Measurements from ENCODE around the gene DHRS2.

Gene DHRS2

DNA sequence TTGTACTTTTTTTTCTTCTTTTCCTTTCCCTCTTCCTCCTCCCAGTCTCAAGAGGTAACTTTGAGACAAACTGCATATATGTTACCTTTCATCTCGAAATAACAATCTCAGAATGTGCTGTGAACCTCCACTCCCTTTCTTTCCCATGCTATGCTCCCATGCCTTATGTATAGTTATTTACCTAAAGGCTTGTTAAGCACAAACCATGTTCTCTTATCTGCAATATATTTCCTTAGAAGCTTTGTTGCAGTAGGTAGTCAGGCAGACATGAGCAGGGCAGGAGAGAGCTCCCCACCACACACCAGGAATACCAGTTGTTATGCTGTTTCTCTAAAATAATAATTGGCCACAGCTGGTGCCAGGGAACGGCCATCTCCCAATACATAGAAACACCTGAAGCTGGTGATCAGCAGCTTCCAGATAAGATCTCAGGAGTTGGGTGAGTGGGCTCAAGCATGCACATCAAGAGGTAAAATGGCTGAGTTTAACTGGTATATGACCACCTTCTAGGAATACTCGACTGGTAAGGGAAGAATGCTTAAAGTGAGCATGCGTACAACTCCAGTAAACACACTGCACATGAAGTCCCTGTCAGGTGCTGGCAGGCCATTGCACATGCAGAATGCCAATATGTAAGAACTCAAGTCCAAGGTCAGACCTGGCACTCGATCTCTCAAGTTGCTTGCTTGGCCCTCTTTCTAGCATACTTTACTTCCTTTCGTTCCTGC lies 14.8 kb upstream of the DHRS2 start:
- no peaks in the 10 kb centered on the region for H3K4me1 ChIP-seq (ENCODE audit: insufficient read depth, insufficient read length)
- no peak overlapping the region for H3K9ac ChIP-seq (ENCODE audit: insufficient read length, low read depth)
- peaks cover 35% of the 10 kb centered on the region for H3K9me3 ChIP-seq (ENCODE audit: insufficient read depth, low read length)
- TF ChIP-seq YY1 (IDR thresholded peaks at IDR 0.05; ENCODE audit: insufficient read depth, insufficient read length) (no peak), ZNF274 (IDR thresholded peaks at IDR 0.05; ENCODE audit: low read depth, low read length) (no peak), SUZ12 (IDR thresholded peaks at IDR 0.05; ENCODE audit: extremely low read depth, insufficient read depth, insufficient read length) (no peak)
- no peak overlapping the region for H3K4me3 ChIP-seq (ENCODE audit: insufficient read length, low read depth)
- no peaks in the 10 kb centered on the region for H3K36me3 ChIP-seq (ENCODE audit: insufficient read depth, insufficient read length, low read length)
- DNase-seq (ENCODE audit: low read depth, low spot score), result no peak
- H3K27me3 ChIP-seq (ENCODE audit: insufficient read depth, insufficient read length), result peaks cover 5% of the 10 kb centered on the region

GRCh38 chr14:23621932-23622730 lies 14.0 kb upstream of the DHRS2 start:
- Histone ChIP-seq H3K4me1 (ENCODE audit: insufficient read depth, insufficient read length) (no peaks in the 10 kb centered on the region), H3K9ac (ENCODE audit: insufficient read length, low read depth) (no peak overlapping the region), H3K9me3 (ENCODE audit: insufficient read depth, low read length) (peaks cover 41% of the 10 kb centered on the region), H3K27me3 (ENCODE audit: insufficient read depth, insufficient read length) (peaks cover 5% of the 10 kb centered on the region), H3K36me3 (ENCODE audit: insufficient read depth, insufficient read length, low read length) (no peaks in the 10 kb centered on the region), H3K4me3 (ENCODE audit: insufficient read length, low read depth) (no peak overlapping the region)
- TF ChIP-seq SUZ12 (IDR thresholded peaks at IDR 0.05; ENCODE audit: extremely low read depth, insufficient read depth, insufficient read length) (no peak), ZNF274 (IDR thresholded peaks at IDR 0.05; ENCODE audit: low read depth, low read length) (no peak), YY1 (IDR thresholded peaks at IDR 0.05; ENCODE audit: insufficient read depth, insufficient read length) (no peak)
- no peak for DNase-seq (ENCODE audit: low read depth, low spot score)

DNA sequence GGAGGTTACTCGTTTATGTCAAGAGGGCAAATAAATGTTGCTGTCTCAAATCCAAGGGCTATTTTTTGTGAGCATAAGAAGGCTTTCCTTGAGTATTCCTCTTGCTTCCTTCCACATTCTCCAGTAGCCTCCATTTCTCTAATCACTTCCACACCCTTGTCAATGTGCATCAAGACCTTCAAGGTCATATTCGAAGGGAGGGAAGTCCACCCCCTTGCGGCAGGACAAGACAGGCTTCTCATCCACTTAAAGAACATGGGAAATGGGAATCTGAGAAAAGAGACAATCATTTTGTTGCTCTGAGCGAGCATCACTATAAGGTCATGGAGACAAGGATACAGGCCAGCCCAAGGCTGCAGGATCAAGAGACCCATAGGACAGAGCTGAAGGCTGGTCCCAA lies 13.2 kb upstream of the DHRS2 start:
- no peaks in the 10 kb centered on the region for H3K36me3 ChIP-seq (ENCODE audit: insufficient read depth, insufficient read length, low read length)
- no peak for TF ChIP-seq YY1 (IDR thresholded peaks at IDR 0.05; ENCODE audit: insufficient read depth, insufficient read length)
- no peak for TF ChIP-seq SUZ12 (IDR thresholded peaks at IDR 0.05; ENCODE audit: extremely low read depth, insufficient read depth, insufficient read length)
- TF ChIP-seq ZNF274 (IDR thresholded peaks at IDR 0.05; ENCODE audit: low read depth, low read length), result no peak
- no peak overlapping the region for H3K4me3 ChIP-seq (ENCODE audit: insufficient read length, low read depth)
- H3K9ac ChIP-seq (ENCODE audit: insufficient read length, low read depth), result no peak overlapping the region
- no peak for DNase-seq (ENCODE audit: low read depth, low spot score)
- peaks cover 5% of the 10 kb centered on the region for H3K27me3 ChIP-seq (ENCODE audit: insufficient read depth, insufficient read length)
- H3K9me3 ChIP-seq (ENCODE audit: insufficient read depth, low read length), result peaks cover 43% of the 10 kb centered on the region
- H3K4me1 ChIP-seq (ENCODE audit: insufficient read depth, insufficient read length), result no peaks in the 10 kb centered on the region

GRCh38 chr14:23623962-23624361 lies 12.2 kb upstream of the DHRS2 start:
- Histone ChIP-seq H3K4me1 (ENCODE audit: insufficient read depth, insufficient read length) (no peaks in the 10 kb centered on the region), H3K4me3 (ENCODE audit: insufficient read length, low read depth) (no peak overlapping the region), H3K9me3 (ENCODE audit: insufficient read depth, low read length) (peaks cover 43% of the 10 kb centered on the region), H3K27me3 (ENCODE audit: insufficient read depth, insufficient read length) (no peaks in the 10 kb centered on the region), H3K9ac (ENCODE audit: insufficient read length, low read depth) (no peak overlapping the region), H3K36me3 (ENCODE audit: insufficient read depth, insufficient read length, low read length) (no peaks in the 10 kb centered on the region)
- no peak for DNase-seq (ENCODE audit: low read depth, low spot score)
- TF ChIP-seq SUZ12 (IDR thresholded peaks at IDR 0.05; ENCODE audit: extremely low read depth, insufficient read depth, insufficient read length) (no peak), YY1 (IDR thresholded peaks at IDR 0.05; ENCODE audit: insufficient read depth, insufficient read length) (no peak), ZNF274 (IDR thresholded peaks at IDR 0.05; ENCODE audit: low read depth, low read length) (no peak)

- Histone ChIP-seq H3K4me1 (ENCODE audit: insufficient read depth, insufficient read length) (no peaks in the 10 kb centered on the region), H3K27me3 (ENCODE audit: insufficient read depth, insufficient read length) (no peaks in the 10 kb centered on the region), H3K36me3 (ENCODE audit: insufficient read depth, insufficient read length, low read length) (no peaks in the 10 kb centered on the region), H3K9me3 (ENCODE audit: insufficient read depth, low read length) (peaks cover 43% of the 10 kb centered on the region), H3K4me3 (ENCODE audit: insufficient read length, low read depth) (no peak overlapping the region), H3K9ac (ENCODE audit: insufficient read length, low read depth) (no peak overlapping the region)
- DNase-seq (ENCODE audit: low read depth, low spot score), result no peak
- TF ChIP-seq YY1 (IDR thresholded peaks at IDR 0.05; ENCODE audit: insufficient read depth, insufficient read length), result no peak
- no peak for TF ChIP-seq ZNF274 (IDR thresholded peaks at IDR 0.05; ENCODE audit: low read depth, low read length)
These were observed 11.2 kb upstream of the DHRS2 start for GRCh38 chr14:23624830-23625404.

DNA sequence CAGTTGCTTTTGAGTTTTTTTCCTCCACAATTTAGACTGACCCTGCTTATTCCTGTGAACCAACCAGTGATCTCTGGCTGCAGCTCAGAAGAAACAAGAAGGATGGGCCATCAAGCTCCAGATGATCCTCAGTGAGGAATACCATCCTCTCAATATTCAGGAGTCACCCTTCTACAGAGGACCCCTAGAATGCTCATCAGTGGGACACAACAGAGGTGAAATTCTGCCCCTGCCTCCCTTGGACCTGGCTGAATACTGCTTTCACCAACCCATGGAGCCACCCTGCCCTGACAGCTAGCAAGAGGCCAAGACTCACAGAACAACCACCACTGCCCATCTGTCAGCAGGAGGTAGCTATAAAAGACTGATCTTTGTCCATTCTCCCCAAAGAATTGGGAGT lies 9.2 kb upstream of the DHRS2 start:
- DNase-seq (ENCODE audit: low read depth, low spot score), result no peak
- TF ChIP-seq ZNF274 (IDR thresholded peaks at IDR 0.05; ENCODE audit: low read depth, low read length) (no peak), YY1 (IDR thresholded peaks at IDR 0.05; ENCODE audit: insufficient read depth, insufficient read length) (no peak), SUZ12 (IDR thresholded peaks at IDR 0.05; ENCODE audit: extremely low read depth, insufficient read depth, insufficient read length) (no peak)
- Histone ChIP-seq H3K27me3 (ENCODE audit: insufficient read depth, insufficient read length) (no peaks in the 10 kb centered on the region), H3K4me3 (ENCODE audit: insufficient read length, low read depth) (no peak overlapping the region), H3K36me3 (ENCODE audit: insufficient read depth, insufficient read length, low read length) (no peaks in the 10 kb centered on the region), H3K9ac (ENCODE audit: insufficient read length, low read depth) (no peak overlapping the region), H3K4me1 (ENCODE audit: insufficient read depth, insufficient read length) (no peaks in the 10 kb centered on the region), H3K9me3 (ENCODE audit: insufficient read depth, low read length) (peaks cover 43% of the 10 kb centered on the region)

- Histone ChIP-seq H3K9me3 (ENCODE audit: insufficient read depth, low read length) (peaks cover 42% of the 10 kb centered on the region), H3K4me3 (ENCODE audit: insufficient read length, low read depth) (no peak overlapping the region), H3K27me3 (ENCODE audit: insufficient read depth, insufficient read length) (no peaks in the 10 kb centered on the region), H3K4me1 (ENCODE audit: insufficient read depth, insufficient read length) (peaks cover under 1% of the 10 kb centered on the region), H3K9ac (ENCODE audit: insufficient read length, low read depth) (no peak overlapping the region), H3K36me3 (ENCODE audit: insufficient read depth, insufficient read length, low read length) (no peaks in the 10 kb centered on the region)
- DNase-seq (ENCODE audit: low read depth, low spot score), result no peak
- TF ChIP-seq ZNF274 (IDR thresholded peaks at IDR 0.05; ENCODE audit: low read depth, low read length) (no peak), SUZ12 (IDR thresholded peaks at IDR 0.05; ENCODE audit: extremely low read depth, insufficient read depth, insufficient read length) (no peak), YY1 (IDR thresholded peaks at IDR 0.05; ENCODE audit: insufficient read depth, insufficient read length) (no peak)
These were observed 8.2 kb upstream of the DHRS2 start for GRCh38 chr14:23627961-23628360.

Data from NT2/D1 (cell line).